ENCODE results near the gene FGF22. TPM values are rescaled to one million over a fixed set of nuclear protein-coding genes. Genes with fewer than 3 reads are reported as not detected.

The FGF22 gene
- total and polyA plus RNA-seq, 10 of the 15 experiments (the other 5 are each of a cell fraction or from before 2014, with no cell fraction given): 0.05 TPM; not detected in 9

DNA sequence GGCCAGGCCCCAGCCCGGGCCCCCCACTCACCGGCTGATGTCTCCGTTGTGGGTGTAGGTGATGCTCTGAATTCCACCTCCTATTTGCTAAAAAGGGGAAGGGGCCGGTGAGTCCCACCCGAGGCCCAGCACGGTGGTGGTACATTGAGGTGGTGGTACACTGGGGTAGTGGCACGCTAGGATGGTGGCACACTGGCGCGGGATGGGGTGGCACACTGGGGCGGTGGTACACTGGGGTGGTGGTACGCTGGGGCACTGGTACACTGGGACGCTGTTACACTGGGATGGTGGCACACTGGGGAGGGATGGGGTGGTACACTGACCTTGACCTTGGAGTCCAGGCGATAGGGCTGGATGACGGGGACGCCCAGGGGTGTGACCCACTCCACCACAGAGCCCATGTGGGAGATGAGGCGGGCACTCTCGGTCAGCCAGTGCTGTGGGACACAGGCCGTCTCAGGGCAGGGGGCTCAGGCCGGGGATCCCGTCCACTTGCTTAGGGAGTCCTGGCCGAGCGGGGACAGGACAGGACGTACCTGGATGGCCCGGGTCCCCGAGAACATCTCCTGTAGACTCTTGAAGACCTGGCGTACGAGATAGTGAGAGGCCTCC, 20.9 kb upstream of the FGF22 start:
- Histone ChIP-seq H4K20me1 (ENCODE audit: control insufficient read depth, insufficient read depth) (no peaks in the 10 kb centered on the region), H3K9ac (ENCODE audit: control insufficient read depth, insufficient read depth, low read length) (no peak overlapping the region), H3K4me3 (no peak overlapping the region), H3K27ac (ENCODE audit: control insufficient read depth, insufficient read depth) (no peak overlapping the region), H2AFZ (ENCODE audit: control insufficient read depth, low read depth, low read length) (no peak overlapping the region), H3K36me3 (ENCODE audit: control insufficient read depth in 2 of 2, insufficient read depth in 2 of 2, low read length in 1 of 2) (peaks cover 1 to 9% of the 10 kb centered on the region in 2 experiments; a peak in 3 of 4 replicates), H3K79me2 (ENCODE audit: control insufficient read depth, insufficient read depth, low read length) (no peaks in the 10 kb centered on the region), H3K27me3 (replicated peaks in 1 of 2; ENCODE audit: control insufficient read depth in 2 of 2, insufficient read depth in 2 of 2, low read length in 1 of 2) (no peaks in the 10 kb centered on the region), H3K4me1 (ENCODE audit: control insufficient read depth, insufficient read depth, low read length) (no peaks in the 10 kb centered on the region), H3K4me2 (ENCODE audit: control insufficient read depth, insufficient read depth) (no peak overlapping the region), H3K9me3 (replicated peaks; ENCODE audit: control insufficient read depth, insufficient read depth, low read length) (no peaks in the 10 kb centered on the region; the same call in 2 of the 3 replicates)
- SMC1A ChIA-PET (ENCODE audit: uncharacterized antibody, unreplicated experiment): no interaction called here
- CTCF ChIA-PET: no interaction called here
- BruUV-seq (replicated peaks): no TSS peak
- in situ Hi-C loops (cut with MboI): no loop called here
- TF ChIP-seq MYB (IDR thresholded peaks at IDR 0.05; ENCODE audit: borderline replicate concordance, low read depth, low read length): no peak
- TF ChIP-seq TCF3 (IDR thresholded peaks at IDR 0.05; ENCODE audit: borderline replicate concordance, insufficient read depth, low read depth, low read length): no peak
- TF ChIP-seq, protein P1, sequence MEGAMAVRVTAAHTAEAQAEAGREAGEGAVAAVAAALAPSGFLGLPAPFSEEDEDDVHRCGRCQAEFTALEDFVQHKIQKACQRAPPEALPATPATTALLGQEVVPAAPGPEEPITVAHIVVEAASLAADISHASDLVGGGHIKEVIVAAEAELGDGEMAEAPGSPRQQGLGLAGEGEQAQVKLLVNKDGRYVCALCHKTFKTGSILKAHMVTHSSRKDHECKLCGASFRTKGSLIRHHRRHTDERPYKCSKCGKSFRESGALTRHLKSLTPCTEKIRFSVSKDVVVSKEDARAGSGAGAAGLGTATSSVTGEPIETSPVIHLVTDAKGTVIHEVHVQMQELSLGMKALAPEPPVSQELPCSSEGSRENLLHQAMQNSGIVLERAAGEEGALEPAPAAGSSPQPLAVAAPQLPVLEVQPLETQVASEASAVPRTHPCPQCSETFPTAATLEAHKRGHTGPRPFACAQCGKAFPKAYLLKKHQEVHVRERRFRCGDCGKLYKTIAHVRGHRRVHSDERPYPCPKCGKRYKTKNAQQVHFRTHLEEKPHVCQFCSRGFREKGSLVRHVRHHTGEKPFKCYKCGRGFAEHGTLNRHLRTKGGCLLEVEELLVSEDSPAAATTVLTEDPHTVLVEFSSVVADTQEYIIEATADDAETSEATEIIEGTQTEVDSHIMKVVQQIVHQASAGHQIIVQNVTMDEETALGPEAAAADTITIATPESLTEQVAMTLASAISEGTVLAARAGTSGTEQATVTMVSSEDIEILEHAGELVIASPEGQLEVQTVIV (IDR thresholded peaks at IDR 0.05; ENCODE audit: borderline replicate concordance, partially characterized antibody): no peak
- 98% methylated on average over 27 of the region's 27 CpGs for WGBS (ENCODE audit: insufficient coverage, insufficient replicate concordance, low lambda C conversion rate, missing lambda C conversion rate)
- no peak for ATAC-seq
- FAIRE-seq: no peak
- DNase-seq (ENCODE audit: low read depth, low spot score): no peak
- RAD21 ChIA-PET (ENCODE audit: unreplicated experiment): no interaction called here
- POLR2A ChIA-PET: no interaction called here
- intact Hi-C loops (cut with micrococcal nuclease; ENCODE audit: unreplicated experiment): no loop called here

Measured in GM12878 (cell line).